ENCODE measurements around the gene DYNLT5. TPM values are rescaled to one million over a fixed set of nuclear protein-coding genes. Genes with fewer than 3 reads are reported as not detected.
"Not testable (repeated sequence)": the region's sequence is repeated elsewhere in the genome, so short reads cannot be mapped to it uniquely, and the experiment has no call there.

Gene DYNLT5
- total RNA-seq, 1 donor from 2014 or later: not detected

- H3K27me3 ChIP-seq (ENCODE audit: control insufficient read depth, insufficient read depth, low read length): no peaks in the 10 kb centered on the region
- H3K36me3 ChIP-seq (ENCODE audit: control insufficient read depth, insufficient read depth, low read length): no peaks in the 10 kb centered on the region
- TF ChIP-seq CTCF (IDR thresholded peaks at IDR 0.05; ENCODE audit: insufficient read depth, low read length, poor library complexity, severe bottlenecking): no peak
- H3K4me3 ChIP-seq (ENCODE audit: low read depth, low read length): no peak overlapping the region
- DNase-seq (ENCODE audit: low read depth): no peak
These were observed 21.8 kb upstream of the DYNLT5 start for GRCh38 chr1:66730462-66730861.

GRCh38 chr1:66731170-66731865 is 20.9 kb upstream of the DYNLT5 start:
- no peak for DNase-seq (ENCODE audit: low read depth)
- Histone ChIP-seq H3K4me3 (ENCODE audit: low read depth, low read length) (no peak overlapping the region), H3K27me3 (ENCODE audit: control insufficient read depth, insufficient read depth, low read length) (no peaks in the 10 kb centered on the region), H3K36me3 (ENCODE audit: control insufficient read depth, insufficient read depth, low read length) (no peaks in the 10 kb centered on the region)
- TF ChIP-seq CTCF (IDR thresholded peaks at IDR 0.05; ENCODE audit: insufficient read depth, low read length, poor library complexity, severe bottlenecking): no peak

- DNase-seq (ENCODE audit: low read depth): no peak
These were observed 19.7 kb upstream of the DYNLT5 start for GRCh38 chr1:66732407-66733166.

GRCh38 chr1:66733348-66734017 is 18.8 kb upstream of the DYNLT5 start:
- TF ChIP-seq CTCF (IDR thresholded peaks at IDR 0.05; ENCODE audit: insufficient read depth, low read length, poor library complexity, severe bottlenecking): no peak
- DNase-seq (ENCODE audit: low read depth): no peak
- Histone ChIP-seq H3K36me3 (ENCODE audit: control insufficient read depth, insufficient read depth, low read length) (no peaks in the 10 kb centered on the region), H3K4me3 (ENCODE audit: low read depth, low read length) (no peak overlapping the region), H3K27me3 (ENCODE audit: control insufficient read depth, insufficient read depth, low read length) (no peaks in the 10 kb centered on the region)

More at GRCh38 chr1:66732407-66733166, 19.7 kb upstream of the DYNLT5 start:
- Histone ChIP-seq H3K36me3 (ENCODE audit: control insufficient read depth, insufficient read depth, low read length) (no peaks in the 10 kb centered on the region), H3K4me3 (ENCODE audit: low read depth, low read length) (no peak overlapping the region), H3K27me3 (ENCODE audit: control insufficient read depth, insufficient read depth, low read length) (no peaks in the 10 kb centered on the region)
- TF ChIP-seq CTCF (IDR thresholded peaks at IDR 0.05; ENCODE audit: insufficient read depth, low read length, poor library complexity, severe bottlenecking): no peak

- not testable (repeated sequence) for H3K4me3 ChIP-seq (ENCODE audit: low read depth, low read length); H3K27me3 ChIP-seq (ENCODE audit: control insufficient read depth, insufficient read depth, low read length); DNase-seq (ENCODE audit: low read depth); H3K36me3 ChIP-seq (ENCODE audit: control insufficient read depth, insufficient read depth, low read length)
These were observed 17.7 kb upstream of the DYNLT5 start for GRCh38 chr1:66734531-66734930.

- TF ChIP-seq CTCF (IDR thresholded peaks at IDR 0.05; ENCODE audit: insufficient read depth, low read length, poor library complexity, severe bottlenecking): no peak
- DNase-seq (ENCODE audit: low read depth): no peak
- Histone ChIP-seq H3K4me3 (ENCODE audit: low read depth, low read length) (no peak overlapping the region), H3K27me3 (ENCODE audit: control insufficient read depth, insufficient read depth, low read length) (no peaks in the 10 kb centered on the region), H3K36me3 (ENCODE audit: control insufficient read depth, insufficient read depth, low read length) (no peaks in the 10 kb centered on the region)
These were observed 14.4 kb upstream of the DYNLT5 start for GRCh38 chr1:66737836-66738235.

Data from kidney epithelial cell (primary cell).